ENCODE results near the gene HRAS.

GRCh38 chr11:544817-545166, 9.4 kb upstream of the HRAS start:
- TF ChIP-seq CTCF (IDR thresholded peaks at IDR 0.05) (no peak), EZH2 (IDR thresholded peaks at IDR 0.05; ENCODE audit: borderline replicate concordance, insufficient read depth, low read depth, low read length, poor library complexity, severe bottlenecking) (no peak)

Data from B cell (primary cell).